Epidermal melanocyte (primary cell): ENCODE results near the gene TRIM50.
"Not testable (repeated sequence)": the region's sequence is repeated elsewhere in the genome, so short reads cannot be mapped to it uniquely, and the experiment has no call there.

ENCODE experiments used
- DNase-seq: peaks from one replicate; pipeline ENCODE4 v3.0.0; 2011; ENCODE audit warnings: low spot score; ENCODE audit not compliant: insufficient read length

The TRIM50 gene

DNA sequence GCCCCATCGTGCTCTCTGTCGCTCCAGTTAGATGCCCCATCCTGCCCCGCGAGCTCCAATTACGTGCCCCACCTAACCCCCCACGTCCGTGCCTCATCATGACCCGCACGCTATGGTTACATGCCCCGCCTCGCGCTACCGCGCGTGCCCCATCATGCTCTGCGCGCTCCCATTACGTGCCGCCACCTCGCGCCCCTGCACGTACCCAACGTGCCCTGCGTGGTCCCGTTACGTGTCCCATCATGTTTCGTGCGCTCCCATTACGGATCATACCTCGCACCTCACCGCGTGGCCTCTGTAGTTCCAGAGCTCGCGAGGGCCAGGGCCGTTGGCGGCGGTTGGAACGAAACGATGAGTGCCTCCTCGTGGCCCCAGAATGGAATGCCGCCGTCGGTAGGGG, at the start of gene TRIM50, which contains the start of gene FKBP6:
Gene TRIM50, minus strand, starts transcription at position 161 of the 400 bp plus-strand sequence. CDS start 3,295 bp downstream, outside the sequence.
Gene FKBP6, plus strand, starts transcription at position 240 of the 400 bp plus-strand sequence. CDS start 268 bp downstream, outside the sequence.
- DNase-seq = not testable (repeated sequence)

DNA sequence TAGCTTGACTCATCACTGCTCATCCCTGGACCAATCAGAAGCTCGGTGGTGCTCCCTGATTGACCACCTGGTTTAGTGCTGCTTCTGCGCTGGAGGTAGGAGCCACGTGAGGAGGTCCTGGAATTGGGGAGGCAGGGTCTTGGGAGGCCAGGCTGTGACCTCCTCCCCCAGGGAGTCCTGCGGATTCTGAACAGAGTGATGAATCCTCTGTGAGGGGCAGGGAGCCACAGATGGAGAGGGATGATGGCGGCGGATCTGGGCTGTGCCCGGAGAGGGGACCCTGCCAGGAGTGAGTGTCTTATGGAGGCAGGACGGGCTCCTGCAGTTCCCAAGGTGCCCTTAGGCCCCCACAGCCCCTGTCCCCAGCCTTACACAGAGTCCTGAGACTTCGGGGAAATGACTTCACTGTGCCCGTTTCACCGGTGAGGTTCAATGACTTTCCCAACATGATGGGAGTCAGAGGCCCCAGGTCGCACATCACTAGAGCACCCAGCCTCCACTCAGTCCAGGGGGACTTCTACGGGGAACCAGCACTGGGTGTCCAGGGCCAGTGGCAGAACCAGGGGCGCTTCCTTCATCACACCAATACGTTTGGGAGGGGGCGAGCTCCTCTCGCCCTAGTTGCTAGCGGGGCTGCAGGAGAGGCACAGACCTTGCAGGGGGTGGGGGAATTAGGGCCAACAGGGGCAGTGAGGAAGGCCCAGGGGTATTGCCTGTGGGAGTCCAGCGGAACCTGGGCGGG, 49.0 kb upstream of the TRIM50 start:
- no peak for DNase-seq

DNA sequence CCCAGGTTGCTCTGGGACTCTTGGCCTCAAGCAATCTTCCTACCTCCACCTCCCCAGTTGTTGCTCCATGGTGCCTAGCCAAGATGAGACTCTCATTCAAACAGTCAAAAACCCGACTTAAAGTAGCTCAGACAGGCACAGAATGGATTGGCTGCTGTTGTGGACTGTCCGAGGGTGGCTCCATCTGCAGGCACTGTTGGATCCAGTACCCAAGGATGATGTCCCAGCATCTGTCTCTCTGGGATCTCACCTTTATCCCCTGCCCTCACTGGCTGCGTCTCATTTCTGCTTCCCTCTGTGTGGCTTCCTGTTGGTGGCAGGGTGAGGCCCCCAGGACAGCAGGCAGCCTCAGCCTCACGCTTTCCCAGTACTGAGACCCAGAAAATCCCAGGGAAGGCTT, 48.4 kb upstream of the TRIM50 start:
- DNase-seq = not testable (repeated sequence)

DNA sequence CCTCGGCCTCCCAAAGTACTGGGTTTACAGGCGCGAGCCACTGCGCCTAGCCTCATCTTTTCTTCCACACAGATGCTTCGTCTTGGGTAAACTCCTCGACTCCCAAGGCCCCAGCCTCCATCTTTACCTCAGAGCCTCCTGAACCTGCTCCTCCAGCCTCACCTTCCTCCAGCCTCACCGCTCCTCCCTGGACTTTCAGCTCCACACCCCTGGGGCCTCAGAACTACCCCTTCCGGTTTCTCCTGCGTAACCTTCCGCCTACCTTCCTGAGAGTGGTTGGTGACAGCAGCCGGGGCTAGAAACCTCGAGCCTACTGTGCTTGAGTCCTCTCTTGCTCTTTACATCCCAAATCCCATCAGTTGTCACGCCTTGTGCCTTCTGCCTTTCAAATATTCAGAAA, 45.9 kb upstream of the TRIM50 start:
- no peak for DNase-seq

DNA sequence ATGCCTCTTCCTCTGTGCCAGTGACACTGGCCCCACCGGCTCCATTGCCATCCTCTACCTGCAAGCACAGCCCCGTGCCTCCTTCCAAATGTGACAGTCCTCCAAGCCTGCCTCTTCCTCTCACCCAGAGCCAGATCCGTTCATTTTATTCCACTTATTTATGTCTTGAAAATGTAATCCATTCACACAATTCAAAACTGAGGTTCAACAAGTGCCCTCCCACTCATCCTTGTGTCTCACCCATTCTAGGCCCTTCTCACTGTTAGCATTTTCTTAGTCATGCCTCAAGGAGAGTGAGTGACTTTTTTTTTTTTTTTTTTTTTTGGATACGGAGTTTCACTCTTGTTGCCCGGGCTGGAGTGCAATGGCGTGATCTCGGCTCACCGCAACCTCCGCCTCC, 41.7 kb upstream of the TRIM50 start:
- no peak for DNase-seq

DNA sequence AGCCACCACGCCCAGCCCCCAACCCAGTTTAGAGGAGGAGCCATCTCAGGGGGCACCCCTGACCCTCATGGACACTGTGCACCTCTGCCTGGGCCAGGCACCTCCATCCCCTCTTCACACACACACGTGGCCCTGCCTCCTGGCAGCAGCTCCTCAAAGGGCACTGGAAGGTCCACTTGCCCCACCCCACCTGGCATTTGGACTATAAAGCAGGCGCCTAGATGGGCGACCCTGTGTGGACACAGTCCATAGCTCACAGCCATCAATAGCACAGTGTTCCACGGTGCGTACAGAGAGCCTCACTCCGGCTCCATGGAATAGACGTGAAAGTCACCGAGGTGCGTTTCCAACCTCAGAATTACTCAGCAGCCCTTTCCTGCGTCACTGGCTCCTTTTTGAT, 41.1 kb upstream of the TRIM50 start:
- DNase-seq = no peak

DNA sequence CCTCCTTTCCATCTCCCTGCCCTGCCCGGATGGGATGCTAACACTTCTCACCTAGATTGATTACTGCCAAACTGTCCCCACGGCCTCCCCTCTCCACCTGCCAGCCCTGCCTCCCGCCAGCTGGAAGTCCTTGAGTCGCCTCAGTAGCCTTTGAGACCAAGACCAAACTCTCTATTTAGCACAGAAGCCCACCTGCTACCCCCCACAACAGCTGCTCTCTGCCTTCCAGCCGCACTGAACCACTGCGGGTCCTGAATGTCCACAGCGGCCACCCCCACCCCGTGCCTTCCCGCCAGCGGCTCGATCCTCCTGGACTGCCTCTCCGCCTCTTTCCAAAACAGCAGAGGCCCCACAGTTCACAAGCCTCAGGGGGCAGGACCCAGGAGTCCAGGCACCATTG, 39.1 kb upstream of the TRIM50 start:
- no peak for DNase-seq

DNA sequence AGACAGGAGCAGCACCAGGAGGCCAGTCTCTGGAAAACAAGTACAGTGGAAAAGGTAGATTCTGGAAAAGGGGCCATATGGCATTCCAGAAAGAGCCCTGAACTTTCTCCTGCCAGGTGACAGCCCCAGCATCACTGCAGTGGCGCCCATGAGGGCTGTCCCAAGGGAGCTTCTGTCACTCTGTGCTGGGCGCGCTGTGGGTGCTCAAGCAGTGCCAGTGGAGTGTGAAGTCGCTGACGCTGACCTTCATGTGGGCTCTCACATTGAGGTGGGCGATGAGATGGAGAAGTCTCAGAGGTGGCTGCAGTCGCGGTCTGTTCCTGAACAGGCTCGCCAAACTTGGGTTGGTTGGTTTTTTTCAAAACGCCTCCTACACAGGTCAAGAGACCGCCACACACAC, 38.2 kb upstream of the TRIM50 start:
- DNase-seq = no peak

DNA sequence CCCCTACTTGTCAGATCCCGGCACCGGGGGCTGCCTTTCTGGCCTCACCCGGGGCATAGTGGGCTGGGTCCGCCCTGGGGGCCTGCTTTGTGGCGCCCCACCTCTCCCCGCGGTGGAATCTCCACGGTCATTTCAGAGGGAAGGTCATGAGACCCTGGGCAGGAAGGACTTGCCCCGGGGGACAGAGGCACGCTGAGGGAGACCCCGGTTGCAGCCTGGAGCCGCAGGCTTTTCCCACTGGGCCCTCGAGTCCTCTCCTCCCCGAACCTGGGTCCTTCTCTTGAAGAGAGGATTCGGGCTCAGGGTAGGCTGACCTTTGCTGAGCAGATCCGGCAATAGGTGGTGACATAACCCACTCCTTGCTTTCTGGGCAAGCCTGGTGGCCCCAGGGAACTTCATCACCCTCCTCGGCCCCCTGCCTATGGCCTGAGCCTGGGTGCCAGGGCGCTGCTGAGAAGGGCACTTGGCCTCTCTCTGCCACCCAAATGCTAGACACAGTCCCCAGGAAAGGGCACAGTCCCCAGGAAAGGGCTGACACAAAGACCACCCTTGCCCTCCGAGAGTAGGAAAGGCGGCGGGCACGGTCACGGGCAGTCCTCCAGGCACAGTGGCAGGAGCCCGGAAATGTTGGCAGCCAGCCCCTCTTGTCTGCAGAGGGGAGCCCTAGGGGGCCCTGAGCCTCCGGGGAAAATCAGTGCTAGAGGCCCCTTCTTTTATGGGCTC, 36.3 kb upstream of the TRIM50 start:
- no peak for DNase-seq

DNA sequence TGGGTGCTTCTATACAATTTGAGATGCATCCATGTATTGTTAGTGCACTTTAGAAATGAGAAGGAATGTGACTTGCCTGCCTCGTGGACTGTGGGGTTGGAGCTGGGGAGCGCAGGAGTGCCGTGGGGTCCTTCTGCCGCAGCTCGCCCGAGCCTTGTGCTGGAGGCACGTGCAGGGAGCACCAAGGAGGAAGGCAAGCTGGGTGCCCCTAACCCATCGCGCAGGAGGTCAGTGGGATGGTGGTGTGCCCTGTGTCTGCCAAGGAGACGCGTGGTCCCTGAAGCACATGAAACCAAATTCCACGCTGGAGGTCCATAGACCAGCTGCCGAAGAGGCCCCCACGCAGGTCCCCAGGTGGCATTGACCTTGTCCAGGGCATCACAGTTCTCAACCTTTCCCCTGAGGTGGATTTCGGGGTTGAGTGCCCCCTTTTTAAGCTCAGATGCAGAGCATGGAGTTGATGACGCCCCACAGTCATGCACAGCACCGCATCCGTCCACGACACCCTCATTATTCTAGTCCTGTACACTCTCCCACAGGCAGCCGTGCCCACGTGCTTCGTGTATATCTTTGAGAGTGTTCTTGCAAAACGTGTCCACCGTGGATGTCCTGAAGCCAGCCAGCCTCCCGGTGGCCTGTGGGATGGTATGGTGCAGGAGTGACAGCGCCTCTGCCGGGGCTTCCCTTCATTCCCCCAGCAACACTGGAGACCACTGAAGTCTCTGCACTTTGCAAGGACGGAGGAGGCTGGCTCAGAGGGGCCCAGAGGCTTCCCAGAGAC, 35.5 kb upstream of the TRIM50 start:
- no peak for DNase-seq

DNA sequence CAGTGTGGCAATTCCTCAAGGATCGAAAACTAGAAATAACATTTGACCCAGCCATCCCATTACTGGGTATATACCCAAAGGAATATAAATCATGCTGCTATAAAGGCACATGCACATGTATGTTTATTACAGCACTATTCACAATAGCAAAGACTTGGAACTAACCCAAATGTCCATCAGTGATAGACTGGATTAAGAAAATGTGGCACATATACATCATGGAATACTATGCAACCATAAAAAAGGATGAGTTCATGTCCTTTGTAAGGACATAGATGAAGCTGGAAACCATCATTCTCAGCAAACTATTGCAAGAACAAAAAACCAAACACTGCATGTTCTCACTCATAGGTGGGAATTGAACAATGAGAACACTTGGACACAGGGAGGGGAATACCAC, 32.7 kb upstream of the TRIM50 start:
- not testable (repeated sequence) for DNase-seq

DNA sequence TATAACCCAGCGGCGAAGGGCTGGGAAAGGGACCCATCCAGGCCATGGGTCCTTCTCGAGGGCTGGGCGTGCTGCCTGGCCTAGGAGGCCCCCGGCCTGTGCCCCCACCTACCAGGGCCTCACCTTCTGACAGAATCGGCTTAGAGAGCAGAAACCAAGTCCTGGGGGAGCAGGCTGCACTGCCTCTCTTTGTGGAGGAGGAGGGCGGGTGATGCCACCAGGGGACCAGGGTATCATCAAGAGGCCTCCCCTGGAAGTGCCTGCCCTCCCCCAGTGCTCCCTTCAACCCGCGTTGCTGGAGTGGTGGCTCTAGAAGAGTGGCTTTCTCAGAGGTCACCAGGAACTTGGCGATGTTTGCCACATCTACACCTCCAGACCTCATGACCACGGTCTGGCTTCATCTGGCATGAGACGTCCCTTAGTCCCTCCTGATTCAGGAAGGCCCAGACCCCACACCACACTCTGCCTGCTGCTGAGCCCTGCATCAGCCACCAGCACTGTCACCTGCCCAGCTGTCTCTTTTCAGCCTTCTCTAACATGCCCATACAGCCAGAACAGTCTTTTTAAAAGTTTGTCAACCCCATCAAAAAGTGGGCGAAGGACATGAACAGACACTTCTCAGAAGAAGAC, 32.0 kb upstream of the TRIM50 start:
- DNase-seq = no peak

DNA sequence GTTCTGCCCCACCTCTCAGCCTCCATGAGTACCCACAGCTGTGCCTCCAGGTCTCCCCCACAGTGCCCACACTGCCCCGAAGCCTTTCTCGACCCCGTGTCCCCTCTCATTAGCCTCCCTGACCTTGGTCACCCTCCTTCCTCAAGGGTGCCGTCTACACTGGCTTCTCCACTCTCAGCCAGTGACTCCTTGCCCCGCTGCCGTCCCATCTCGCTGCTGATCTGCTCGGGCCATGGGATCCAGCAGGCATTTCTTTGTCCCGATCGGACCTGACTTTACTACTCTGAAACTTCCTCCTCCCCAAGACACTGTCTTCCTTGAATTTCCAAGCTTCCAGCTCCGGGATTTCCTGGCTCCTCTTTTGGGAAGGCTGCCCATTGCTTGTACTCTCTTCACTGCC, 31.4 kb upstream of the TRIM50 start:
- DNase-seq = no peak

DNA sequence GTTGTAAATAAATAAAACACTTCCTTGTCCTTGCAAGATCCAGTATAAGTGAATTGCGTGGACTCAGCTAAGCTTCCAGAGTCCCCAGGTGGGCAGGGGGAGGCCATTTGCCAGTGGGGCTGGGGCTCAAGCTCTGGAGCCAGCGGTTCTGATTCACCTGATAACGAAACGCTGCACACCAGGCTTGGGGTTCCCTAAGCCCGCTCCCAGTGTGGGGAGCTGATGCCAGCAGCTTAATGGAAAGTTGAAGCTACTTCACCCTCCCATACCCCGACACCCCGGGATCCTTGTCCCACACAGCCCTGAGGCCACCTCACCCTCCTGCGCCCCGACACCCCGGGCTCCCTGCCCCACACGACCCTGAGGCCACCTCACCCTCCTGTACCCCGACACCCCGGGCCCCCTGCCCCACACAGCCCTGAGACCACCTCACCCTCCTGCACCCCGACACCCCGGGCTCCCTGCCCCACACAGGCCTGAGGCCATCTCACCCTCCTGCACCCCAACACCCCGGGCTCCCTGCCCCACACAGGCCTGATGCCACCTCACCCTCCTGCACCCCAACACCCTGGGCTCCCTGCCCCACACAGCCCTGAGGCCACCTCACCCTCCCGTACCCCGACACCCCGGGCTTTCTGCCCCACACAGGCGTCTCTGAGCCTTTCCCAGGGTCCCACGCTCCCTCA, 30.9 kb upstream of the TRIM50 start:
- no peak for DNase-seq

DNA sequence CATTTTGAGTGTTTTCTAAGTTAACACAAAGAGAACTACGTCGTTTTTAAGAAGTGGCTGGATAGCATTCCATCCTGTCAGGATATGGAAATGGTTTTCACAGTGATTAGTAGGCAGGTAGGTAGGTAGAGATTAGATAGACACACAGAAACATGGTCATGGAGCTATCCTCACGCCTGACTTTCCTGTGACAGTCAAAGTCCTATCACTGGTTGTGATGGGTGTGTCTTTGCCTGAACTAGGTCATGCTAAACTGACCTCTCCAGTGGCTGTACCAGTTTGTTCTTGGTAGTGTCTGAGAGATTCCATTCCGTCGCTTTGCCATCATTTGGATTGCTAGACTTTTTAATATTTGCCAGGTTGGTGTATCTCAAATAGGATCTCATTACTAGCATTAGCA, 28.3 kb upstream of the TRIM50 start:
- DNase-seq = no peak

DNA sequence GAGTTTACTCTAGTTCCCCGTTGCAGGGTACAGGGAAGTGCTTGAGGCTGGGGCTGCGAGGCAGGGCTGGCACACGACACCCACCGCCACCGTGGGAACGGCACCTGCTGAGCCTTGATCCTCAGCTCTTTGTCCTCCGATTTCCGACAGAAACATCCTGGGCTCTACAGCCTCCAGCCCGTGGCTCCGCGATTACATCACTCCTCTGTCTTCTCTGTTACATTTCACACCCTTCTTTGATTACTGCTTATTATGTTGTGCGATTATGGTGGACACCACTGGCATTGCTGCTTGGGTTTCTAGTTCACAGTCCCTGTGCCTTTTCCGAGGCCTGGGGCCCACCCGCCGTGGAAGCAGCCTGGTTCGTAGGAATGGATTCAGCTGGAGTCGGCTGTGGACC, 26.9 kb upstream of the TRIM50 start:
- DNase-seq = no peak

DNA sequence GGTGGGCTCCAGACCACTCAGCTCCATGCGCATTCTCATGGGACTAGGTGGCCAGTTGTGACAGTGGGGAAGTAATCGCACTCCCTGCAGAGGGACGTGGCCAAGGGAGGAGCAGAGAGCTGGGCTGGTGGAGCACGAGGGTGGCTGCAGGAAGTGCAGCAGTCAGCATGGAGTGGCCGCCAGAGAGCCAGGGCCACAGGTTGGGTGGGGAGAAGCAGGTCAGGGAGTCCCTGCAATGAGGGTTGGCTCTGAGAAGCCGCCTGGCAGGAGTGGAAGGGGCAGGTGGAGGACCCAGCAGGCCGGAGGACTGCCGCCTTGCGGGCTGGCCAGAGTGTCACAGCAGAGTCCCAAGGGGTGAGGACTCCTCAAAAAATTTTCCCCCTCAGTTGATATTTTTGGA, 26.3 kb upstream of the TRIM50 start:
- DNase-seq = no peak

DNA sequence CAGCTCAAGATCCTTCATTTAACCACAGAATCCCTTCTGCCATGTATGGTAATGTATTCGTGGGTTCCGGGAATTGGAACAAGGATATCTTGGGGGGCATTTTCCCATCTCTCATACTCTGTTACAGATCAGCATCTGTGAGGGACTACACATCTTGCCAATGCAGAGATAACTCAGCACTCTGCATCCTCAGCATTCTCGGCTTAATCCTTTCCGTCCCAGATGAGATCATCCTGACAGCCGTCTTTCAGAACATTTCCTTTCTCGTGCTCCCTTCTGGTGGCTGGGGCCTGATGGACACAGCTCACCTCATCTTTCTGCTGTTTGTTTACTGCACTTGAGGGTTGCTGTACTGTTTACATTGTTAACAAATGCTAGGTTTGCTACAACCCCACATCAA, 25.4 kb upstream of the TRIM50 start:
- DNase-seq = no peak

DNA sequence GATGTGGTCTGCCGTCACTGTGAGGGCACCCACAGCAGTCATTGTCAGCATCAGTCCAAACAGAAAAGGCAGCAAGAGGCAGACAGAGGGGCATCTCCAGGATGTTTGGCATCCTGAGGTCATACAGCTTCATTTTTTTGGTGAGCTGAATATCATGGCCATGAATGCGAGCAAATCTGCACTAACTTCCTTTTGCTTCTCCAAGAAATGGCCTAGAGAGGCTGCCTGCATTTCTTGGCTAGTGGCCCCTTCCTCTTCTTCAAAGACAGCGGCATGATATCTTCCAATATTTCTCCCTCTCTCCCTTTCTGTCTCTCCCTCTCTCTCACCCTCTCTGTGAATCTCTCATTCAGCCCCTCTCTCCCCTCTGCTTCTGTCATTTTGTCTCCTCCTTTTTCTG, 24.9 kb upstream of the TRIM50 start:
- DNase-seq = no peak

DNA sequence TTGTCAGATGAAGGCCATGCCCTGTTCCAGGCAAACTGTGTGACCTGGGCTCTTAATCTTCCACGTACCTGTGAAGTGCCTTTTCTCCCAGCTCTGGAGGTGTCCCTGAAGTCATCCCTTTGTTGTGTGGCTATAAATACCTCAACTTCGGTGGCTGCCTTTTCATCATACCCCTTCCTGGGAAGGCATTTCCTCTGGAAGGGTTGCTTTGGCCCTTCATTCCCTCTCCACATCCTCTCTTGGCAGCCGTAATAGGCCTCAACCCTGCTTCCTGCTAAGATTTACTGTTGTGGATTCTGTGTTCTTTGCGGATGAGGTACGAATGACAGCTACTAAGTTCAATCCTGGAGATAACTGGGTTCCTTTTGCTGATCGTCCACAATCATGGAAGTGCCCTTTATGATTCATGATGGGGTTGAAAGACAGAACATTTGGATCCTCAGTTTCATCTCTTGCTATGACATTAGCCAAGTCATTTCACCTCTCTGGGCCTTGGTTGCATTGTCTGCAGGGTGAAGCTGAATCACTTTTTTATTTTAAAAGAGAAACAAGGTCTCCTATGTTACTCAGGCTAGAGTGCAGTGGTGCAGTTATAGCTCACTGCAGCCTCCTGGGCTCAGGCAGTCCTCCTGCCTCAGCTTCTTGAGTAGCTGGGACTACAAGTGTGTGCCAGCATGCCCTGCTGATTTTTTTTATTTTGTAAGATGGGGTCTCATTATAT, 23.7 kb upstream of the TRIM50 start:
- DNase-seq = no peak
